HCT116 (cell line): Measurements from ENCODE around the gene RXFP1.

Source experiments
- CBX3 ChIP-seq: IDR thresholded peaks from 2 replicates; pipeline ENCODE4 v1.6.1; 2012; ENCODE audit warnings: low read depth
- ELF1 ChIP-seq: IDR thresholded peaks from 2 replicates; pipeline ENCODE4 v1.6.1; 2012; ENCODE audit warnings: low read depth, borderline replicate concordance
- EZH2 ChIP-seq: fragments of 200-600 bp; sonication (generic); IDR thresholded peaks from 2 replicates; pipeline ENCODE4 v1.6.1; 2017; ENCODE audit warnings: antibody characterized with exemption, mixed run types
- POLR2A ChIP-seq: IDR thresholded peaks from 2 replicates; pipeline ENCODE4 v1.7.0; 2011; ENCODE audit warnings: borderline replicate concordance; ENCODE audit not compliant: insufficient read depth, insufficient read length; ENCODE audit errors: extremely low read depth
- YY1 ChIP-seq: IDR thresholded peaks from 2 replicates; pipeline ENCODE4 v1.6.1; 2011; ENCODE audit warnings: low read length, low read depth, moderate library complexity, mild to moderate bottlenecking; ENCODE audit not compliant: insufficient replicate concordance; ENCODE audit errors: extremely low read depth
- TF ChIP-seq, protein P1 (sequence below), 3 experiments: fragments of 200-600 bp in 1 of 3; sonication (generic) in 1 of 3; IDR thresholded peaks in 2 of 3; conservative IDR thresholded peaks in 1 of 3; 2 replicates each; pipeline ENCODE4 v1.5.1; 2012 to 2017; ENCODE audit warnings: low read depth in 2 of 3, low read length in 2 of 3, antibody characterized with exemption in 1 of 3, borderline replicate concordance in 1 of 3, control low read depth in 1 of 3, mild to moderate bottlenecking in 1 of 3, mixed read lengths in 1 of 3, mixed run types in 1 of 3, moderate library complexity in 1 of 3; ENCODE audit not compliant: insufficient read depth in 1 of 3

DNA sequence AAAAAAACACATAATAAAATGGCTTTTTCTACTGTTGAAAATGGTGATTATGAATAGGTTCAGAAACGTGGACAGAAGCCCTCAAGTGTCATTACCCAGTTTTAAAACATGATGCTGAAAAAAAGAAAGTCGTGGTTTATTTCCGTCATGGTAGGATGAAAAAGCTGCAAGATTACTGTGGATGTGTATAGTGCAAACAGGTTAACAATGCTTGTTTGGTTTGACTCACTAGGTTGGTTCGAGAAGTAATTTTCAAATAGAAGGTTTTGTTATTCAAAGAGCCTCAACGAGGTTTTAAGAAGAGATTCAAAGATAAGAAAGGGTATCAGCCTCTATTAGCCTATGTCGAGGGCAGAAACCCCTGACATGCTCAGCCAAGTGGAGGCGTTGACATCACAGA is 2.5 kb upstream of the RXFP1 start:
- TF ChIP-seq CBX3 (no peak), EZH2 (no peak), ELF1 (no peak), YY1 (no peak), POLR2A (no peak)
- TF ChIP-seq, protein P1, sequence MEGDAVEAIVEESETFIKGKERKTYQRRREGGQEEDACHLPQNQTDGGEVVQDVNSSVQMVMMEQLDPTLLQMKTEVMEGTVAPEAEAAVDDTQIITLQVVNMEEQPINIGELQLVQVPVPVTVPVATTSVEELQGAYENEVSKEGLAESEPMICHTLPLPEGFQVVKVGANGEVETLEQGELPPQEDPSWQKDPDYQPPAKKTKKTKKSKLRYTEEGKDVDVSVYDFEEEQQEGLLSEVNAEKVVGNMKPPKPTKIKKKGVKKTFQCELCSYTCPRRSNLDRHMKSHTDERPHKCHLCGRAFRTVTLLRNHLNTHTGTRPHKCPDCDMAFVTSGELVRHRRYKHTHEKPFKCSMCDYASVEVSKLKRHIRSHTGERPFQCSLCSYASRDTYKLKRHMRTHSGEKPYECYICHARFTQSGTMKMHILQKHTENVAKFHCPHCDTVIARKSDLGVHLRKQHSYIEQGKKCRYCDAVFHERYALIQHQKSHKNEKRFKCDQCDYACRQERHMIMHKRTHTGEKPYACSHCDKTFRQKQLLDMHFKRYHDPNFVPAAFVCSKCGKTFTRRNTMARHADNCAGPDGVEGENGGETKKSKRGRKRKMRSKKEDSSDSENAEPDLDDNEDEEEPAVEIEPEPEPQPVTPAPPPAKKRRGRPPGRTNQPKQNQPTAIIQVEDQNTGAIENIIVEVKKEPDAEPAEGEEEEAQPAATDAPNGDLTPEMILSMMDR (IDR thresholded peaks at IDR 0.05 in 2 of 3, conservative IDR thresholded peaks at IDR 0.05 in 1 of 3; ENCODE audit: borderline replicate concordance in 1 of 3, insufficient read depth in 1 of 3, low read depth in 2 of 3, low read length in 2 of 3): no peak
